Endothelial cell (in vitro differentiated cells): Measurements from ENCODE around the gene STIM1. TPM values are rescaled to one million over a fixed set of nuclear protein-coding genes. Genes with fewer than 3 reads are reported as not detected.

Experiments
- DNase-seq: peaks from one replicate; pipeline ENCODE4 v3.0.0; 2021; ENCODE audit warnings: low spot score
- H3K27ac Mint-ChIP-seq: one replicate; pipeline ENCODE4 v1.8.0; 2021; ENCODE audit warnings: mixed read lengths, inconsistent platforms; ENCODE audit not compliant: unreplicated experiment
- H3K27me3 Mint-ChIP-seq: one replicate; pipeline ENCODE4 v1.8.0; 2021; ENCODE audit warnings: mild to moderate bottlenecking, moderate library complexity, mixed read lengths, inconsistent platforms; ENCODE audit not compliant: unreplicated experiment
- H3K36me3 Mint-ChIP-seq: one replicate; pipeline ENCODE4 v1.8.0; 2021; ENCODE audit warnings: mild to moderate bottlenecking, low read depth, mixed read lengths, inconsistent platforms; ENCODE audit not compliant: unreplicated experiment
- H3K4me1 Mint-ChIP-seq: one replicate; pipeline ENCODE4 v1.8.0; 2021; ENCODE audit warnings: mild to moderate bottlenecking, mixed read lengths, inconsistent platforms; ENCODE audit not compliant: unreplicated experiment
- H3K4me3 Mint-ChIP-seq: one replicate; pipeline ENCODE4 v1.8.0; 2021; ENCODE audit warnings: mild to moderate bottlenecking, mixed read lengths, inconsistent platforms; ENCODE audit not compliant: unreplicated experiment
- H3K9me3 Mint-ChIP-seq: one replicate; pipeline ENCODE4 v1.8.0; 2021; ENCODE audit warnings: mixed read lengths, inconsistent platforms; ENCODE audit not compliant: unreplicated experiment
- total RNA-seq: library from RNA; stranded (reverse); fragmentation: NEBNext Ultra II Directional; extraction: Animal tissue kit (Norgen Biotek cat#: 25700); gene quantifications from one replicate; pipeline ENCODE4 v1.2.1, GENCODE V29; 2021; ENCODE audit not compliant: unreplicated experiment
- TF ChIP-seq, protein P1 (sequence below): fragments of 200-600 bp; sonication (generic); IDR thresholded peaks from one replicate; pipeline ENCODE4 v1.5.0; 2021; ENCODE audit warnings: antibody characterized with exemption; ENCODE audit not compliant: unreplicated experiment

STIM1 gene
- total RNA-seq, 1 donor from 2014 or later: 35.9 TPM

DNA sequence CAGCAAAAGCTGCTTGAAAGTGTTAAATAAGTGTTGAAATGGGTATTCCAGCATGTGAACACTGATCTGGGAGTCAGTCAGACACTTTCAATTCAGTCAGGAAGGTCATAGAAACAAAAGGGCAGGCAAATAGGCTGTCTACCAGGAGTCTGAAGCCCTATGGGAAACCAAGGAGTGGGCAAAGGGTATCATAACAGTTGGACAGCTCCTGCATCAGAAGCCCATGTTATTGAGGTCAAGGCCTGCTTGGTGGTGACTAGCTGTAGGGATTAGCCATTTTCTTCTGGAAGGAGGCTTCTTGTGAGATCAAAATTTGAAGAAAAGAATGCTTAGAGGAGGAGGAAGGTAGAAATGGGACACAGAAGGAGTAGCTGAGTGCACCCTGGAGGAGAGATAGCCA, 97.3 kb downstream of the STIM1 start:
- DNase-seq: no peak
- TF ChIP-seq, protein P1, sequence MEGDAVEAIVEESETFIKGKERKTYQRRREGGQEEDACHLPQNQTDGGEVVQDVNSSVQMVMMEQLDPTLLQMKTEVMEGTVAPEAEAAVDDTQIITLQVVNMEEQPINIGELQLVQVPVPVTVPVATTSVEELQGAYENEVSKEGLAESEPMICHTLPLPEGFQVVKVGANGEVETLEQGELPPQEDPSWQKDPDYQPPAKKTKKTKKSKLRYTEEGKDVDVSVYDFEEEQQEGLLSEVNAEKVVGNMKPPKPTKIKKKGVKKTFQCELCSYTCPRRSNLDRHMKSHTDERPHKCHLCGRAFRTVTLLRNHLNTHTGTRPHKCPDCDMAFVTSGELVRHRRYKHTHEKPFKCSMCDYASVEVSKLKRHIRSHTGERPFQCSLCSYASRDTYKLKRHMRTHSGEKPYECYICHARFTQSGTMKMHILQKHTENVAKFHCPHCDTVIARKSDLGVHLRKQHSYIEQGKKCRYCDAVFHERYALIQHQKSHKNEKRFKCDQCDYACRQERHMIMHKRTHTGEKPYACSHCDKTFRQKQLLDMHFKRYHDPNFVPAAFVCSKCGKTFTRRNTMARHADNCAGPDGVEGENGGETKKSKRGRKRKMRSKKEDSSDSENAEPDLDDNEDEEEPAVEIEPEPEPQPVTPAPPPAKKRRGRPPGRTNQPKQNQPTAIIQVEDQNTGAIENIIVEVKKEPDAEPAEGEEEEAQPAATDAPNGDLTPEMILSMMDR: no peak
- Mint-ChIP-seq H3K36me3 (no peaks in the 10 kb centered on the region), H3K9me3 (no peaks in the 10 kb centered on the region), H3K4me3 (no peak overlapping the region), H3K27ac (peak overlapping the region; percentile 59), H3K27me3 (peaks cover 2% of the 10 kb centered on the region), H3K4me1 (peaks cover 8% of the 10 kb centered on the region)

DNA sequence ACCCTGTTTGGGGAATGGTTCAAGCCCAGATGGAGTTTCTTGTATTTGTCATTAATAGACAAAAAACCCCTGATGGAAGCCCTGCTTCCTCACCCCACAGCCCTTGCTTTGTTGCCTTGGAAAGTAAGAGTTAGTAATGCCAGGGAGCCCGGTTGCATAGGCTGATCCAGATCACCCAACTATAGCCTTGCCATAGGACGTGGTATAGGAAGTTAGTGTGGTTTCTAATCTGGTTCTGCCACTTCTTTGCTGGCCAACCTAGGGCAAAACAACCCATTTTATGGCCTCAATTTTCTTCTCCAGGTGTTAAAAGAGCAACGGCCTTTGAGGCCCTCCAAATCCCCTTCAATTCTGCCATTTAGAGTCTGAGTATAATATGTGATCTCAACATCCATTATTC, 97.9 kb downstream of the STIM1 start:
- DNase-seq: no peak
- Mint-ChIP-seq H3K4me1 (peaks cover 6% of the 10 kb centered on the region), H3K4me3 (no peak overlapping the region), H3K9me3 (no peaks in the 10 kb centered on the region), H3K27ac (no peak overlapping the region), H3K27me3 (peaks cover 2% of the 10 kb centered on the region), H3K36me3 (no peaks in the 10 kb centered on the region)
- TF ChIP-seq, protein P1: no peak

DNA sequence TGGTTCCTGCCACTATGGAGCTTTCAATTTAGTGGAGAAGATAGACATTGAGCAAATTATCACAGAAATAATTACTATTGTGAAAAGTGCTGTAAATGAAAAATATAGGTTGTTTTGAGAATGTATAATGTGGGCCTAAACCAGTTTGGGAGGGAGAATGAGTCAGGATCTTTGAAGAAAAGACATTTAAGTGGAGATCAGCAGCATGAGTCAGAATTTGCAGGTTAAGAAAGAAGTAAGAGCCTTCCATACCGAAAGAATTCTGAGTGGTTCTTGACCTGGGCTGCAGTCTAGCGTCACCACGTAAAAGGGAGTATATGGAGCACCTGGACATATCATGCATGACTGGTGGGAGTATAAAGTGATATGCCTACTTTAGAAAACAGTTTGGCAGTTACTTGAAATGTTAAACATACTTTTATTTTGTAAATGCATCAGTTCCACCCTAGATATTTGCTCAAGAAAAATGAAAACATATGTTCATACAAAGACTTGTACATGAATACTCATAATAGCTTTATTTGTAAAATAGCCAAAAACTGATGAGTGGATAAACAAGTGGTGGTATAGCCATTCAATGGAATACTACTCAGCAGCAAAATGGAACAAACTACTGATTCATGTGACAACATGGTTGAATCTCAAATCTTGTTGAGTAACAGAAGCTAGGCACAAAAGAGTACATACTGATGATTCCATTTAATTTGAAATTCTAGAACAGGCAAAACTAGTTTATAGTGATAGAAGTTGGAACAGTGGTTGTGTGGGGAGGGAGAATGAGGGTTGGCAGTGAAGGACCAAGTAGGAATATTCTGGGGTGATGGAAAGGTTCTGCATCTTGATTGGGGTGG, 99.2 kb downstream of the STIM1 start:
- DNase-seq: no peak
- TF ChIP-seq, protein P1: no peak
- H3K27ac Mint-ChIP-seq: no peak overlapping the region

DNA sequence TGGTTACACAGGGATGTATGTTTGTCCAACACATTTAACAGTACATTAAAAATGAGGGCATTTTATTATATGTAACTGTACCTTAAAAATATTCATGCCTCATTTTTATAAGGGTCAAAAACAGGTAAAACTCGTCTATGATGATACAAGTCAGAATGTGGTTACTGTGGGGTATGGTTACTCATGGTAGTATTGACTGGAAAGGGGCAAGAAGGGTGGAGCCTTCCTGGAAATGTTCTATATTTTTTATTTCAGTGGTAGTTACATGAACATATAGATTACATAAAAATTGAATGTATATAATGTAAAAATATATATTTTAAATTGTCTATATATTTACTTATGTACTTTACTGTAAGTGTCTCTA, 99.8 kb downstream of the STIM1 start:
- Mint-ChIP-seq H3K27ac (no peak overlapping the region), H3K36me3 (no peaks in the 10 kb centered on the region), H3K4me1 (peaks cover 6% of the 10 kb centered on the region), H3K9me3 (no peaks in the 10 kb centered on the region), H3K4me3 (no peak overlapping the region), H3K27me3 (peaks cover 2% of the 10 kb centered on the region)
- DNase-seq: no peak
- TF ChIP-seq, protein P1: no peak

More for the DNA sequence above, 99.2 kb downstream of the STIM1 start:
- no peak overlapping the region for H3K4me3 Mint-ChIP-seq
- no peaks in the 10 kb centered on the region for H3K36me3 Mint-ChIP-seq
- H3K27me3 Mint-ChIP-seq: peaks cover 2% of the 10 kb centered on the region
- peaks cover 6% of the 10 kb centered on the region for H3K4me1 Mint-ChIP-seq
- H3K9me3 Mint-ChIP-seq: no peaks in the 10 kb centered on the region

DNA sequence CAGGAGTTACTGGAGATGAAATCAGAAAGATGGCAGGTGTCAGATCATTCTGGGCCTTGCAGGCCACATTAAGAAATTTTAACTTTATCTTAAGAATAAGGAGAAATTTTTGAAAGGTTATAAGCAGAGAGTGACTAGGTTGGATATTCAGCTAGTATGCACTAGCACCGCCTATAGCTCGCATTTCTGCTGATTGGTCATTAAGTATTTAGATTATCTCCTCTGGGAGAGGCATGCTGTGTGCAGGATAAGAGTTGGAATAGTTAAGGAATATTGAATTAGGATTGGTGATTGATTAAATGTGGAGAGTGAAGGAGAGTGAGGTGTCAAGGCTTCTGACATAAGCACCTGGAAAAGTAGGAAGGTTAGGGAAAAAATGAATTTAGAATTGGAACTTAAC, 100.6 kb downstream of the STIM1 start:
- TF ChIP-seq, protein P1: no peak
- no peak overlapping the region for H3K4me3 Mint-ChIP-seq
- H3K27ac Mint-ChIP-seq: no peak overlapping the region
- no peaks in the 10 kb centered on the region for H3K36me3 Mint-ChIP-seq
- no peaks in the 10 kb centered on the region for H3K9me3 Mint-ChIP-seq
- no peak for DNase-seq
- peaks cover 3% of the 10 kb centered on the region for H3K4me1 Mint-ChIP-seq
- peaks cover 2% of the 10 kb centered on the region for H3K27me3 Mint-ChIP-seq
